Renal cortical epithelial cell (primary cell): Measurements from ENCODE around the gene SNAPC2. TPM values are rescaled to one million over a fixed set of nuclear protein-coding genes. Genes with fewer than 3 reads are reported as not detected.

Source experiments
- DNase-seq: peaks from one replicate; pipeline ENCODE4 v3.0.0-alpha.2; 2011; ENCODE audit warnings: low read depth
- total RNA-seq: library from RNA; depleted of rRNA; stranded (reverse); fragments of >200 nt; gene quantifications from 2 replicates; pipeline ENCODE4 v1.2.3, GENCODE V29; 2014

The SNAPC2 gene
- total RNA-seq, 1 donor from 2014 or later, result 9.3 TPM

- DNase-seq, result no peak
Measured at GRCh38 chr19:7968796-7969554, 48.8 kb downstream of the SNAPC2 start.

GRCh38 chr19:7969555-7969939 lies 49.4 kb downstream of the SNAPC2 start:
- DNase-seq, result no peak

- no peak for DNase-seq
Measured at GRCh38 chr19:7970716-7971448, 50.7 kb downstream of the SNAPC2 start.

GRCh38 chr19:7971553-7972520 lies 51.7 kb downstream of the SNAPC2 start:
- no peak for DNase-seq

Other genes with a start within 250 kb of the SNAPC2 start
- not detected in 2 replicates for gene MCEMP1, start 243.2 kb upstream of the SNAPC2 start, total RNA-seq
- gene TRAPPC5, start 239.5 kb upstream of the SNAPC2 start, total RNA-seq, result 47.7 and 118 TPM in 2 replicates
- gene FCER2, start 218.2 kb upstream of the SNAPC2 start, total RNA-seq, result not detected in 2 replicates
- not detected in 2 replicates for gene CLEC4G, start 188.2 kb upstream of the SNAPC2 start, total RNA-seq
- gene CD209, start 172.8 kb upstream of the SNAPC2 start, total RNA-seq, result 0.15 TPM in 1 of 2 replicates, not detected in the other
- gene CLEC4M, start 157.1 kb upstream of the SNAPC2 start, total RNA-seq, result not detected in 2 replicates
- gene EVI5L, start 90.1 kb upstream of the SNAPC2 start, total RNA-seq, result 10.8 and 22.9 TPM in 2 replicates
- 0.17 and 0.35 TPM in 2 replicates for gene PRR36, start 45.9 kb upstream of the SNAPC2 start, total RNA-seq
- gene LRRC8E, start 31.8 kb upstream of the SNAPC2 start, total RNA-seq, result 11.1 and 14.8 TPM in 2 replicates
- gene MAP2K7, start 16.5 kb upstream of the SNAPC2 start, total RNA-seq, result 9.6 and 19.0 TPM in 2 replicates
- gene TGFBR3L, start 5.5 kb upstream of the SNAPC2 start, total RNA-seq, result 0.75 and 1.0 TPM in 2 replicates
- gene CTXN1, start 5.8 kb downstream of the SNAPC2 start, total RNA-seq, result 18.6 and 41.4 TPM in 2 replicates
- 28.5 and 42.2 TPM in 2 replicates for gene TIMM44, start 23.3 kb downstream of the SNAPC2 start, total RNA-seq
- 44.5 and 92.3 TPM in 2 replicates for gene ELAVL1, start 85.3 kb downstream of the SNAPC2 start, total RNA-seq
- gene CCL25, start 132.4 kb downstream of the SNAPC2 start, total RNA-seq, result not detected in 2 replicates
- under 0.01 TPM in 1 of 2 replicates, not detected in the other for gene FBN3, start 229.3 kb downstream of the SNAPC2 start, total RNA-seq